ENCODE data around the gene ZNF574. TPM values are rescaled to one million over a fixed set of nuclear protein-coding genes. Genes with fewer than 3 reads are reported as not detected.

The ZNF574 gene
- total and polyA plus RNA-seq, 2 donors (not counting 1 experiment from before 2014, with no cell fraction given): 5.1 to 9.9 TPM

- H2AFZ ChIP-seq (ENCODE audit: low read length): no peak overlapping the region
- no peak overlapping the region for H3K4me2 ChIP-seq (ENCODE audit: extremely low read depth, insufficient read depth, low read length)
- no peak for DNase-seq (ENCODE audit: low read depth in 2 of 2)
- H3K4me3 ChIP-seq (replicated peaks in 1 of 4; ENCODE audit: control extremely low read depth in 1 of 4, insufficient read depth in 1 of 4, low read depth in 3 of 4, low read length in 4 of 4): no peak overlapping the region
- no peaks in the 10 kb centered on the region for H3K27me3 ChIP-seq (ENCODE audit: control insufficient read depth, insufficient read depth, low read length)
- H4K20me1 ChIP-seq (ENCODE audit: control insufficient read depth, extremely low read depth, insufficient read depth, low read length): no peaks in the 10 kb centered on the region
- no peak for TF ChIP-seq CTCF (conservative IDR thresholded peaks at IDR 0.05 in 1 of 2, IDR thresholded peaks at IDR 0.05 in 1 of 2; ENCODE audit: low read depth in 1 of 2, low read length in 2 of 2)
- no peak for TF ChIP-seq EZH2 (IDR thresholded peaks at IDR 0.05; ENCODE audit: low read length, missing control alignments)
- H3K9ac ChIP-seq (ENCODE audit: insufficient read depth, low read length): no peak overlapping the region
- H3K79me2 ChIP-seq (ENCODE audit: control insufficient read depth, insufficient read depth, low read length): no peaks in the 10 kb centered on the region
- peaks cover 3% of the 10 kb centered on the region for H3K4me1 ChIP-seq (ENCODE audit: control insufficient read depth, extremely low read depth, insufficient read depth, low read length)
- no peak overlapping the region for H3K27ac ChIP-seq (ENCODE audit: insufficient read depth, low read length)
- no peaks in the 10 kb centered on the region for H3K9me3 ChIP-seq (ENCODE audit: control insufficient read depth, insufficient read depth, low read depth, low read length)
- H3K36me3 ChIP-seq (ENCODE audit: control insufficient read depth, insufficient read depth, low read length): no peaks in the 10 kb centered on the region
Measured at GRCh38 chr19:42096255-42096837, 20.4 kb downstream of the ZNF574 start.

GRCh38 chr19:42097461-42097860, 21.5 kb downstream of the ZNF574 start:
- no peak overlapping the region for H3K4me2 ChIP-seq (ENCODE audit: extremely low read depth, insufficient read depth, low read length)
- no peak overlapping the region for H2AFZ ChIP-seq (ENCODE audit: low read length)
- H3K4me1 ChIP-seq (ENCODE audit: control insufficient read depth, extremely low read depth, insufficient read depth, low read length): no peaks in the 10 kb centered on the region
- no peak for DNase-seq (ENCODE audit: low read depth in 2 of 2)
- no peaks in the 10 kb centered on the region for H3K36me3 ChIP-seq (ENCODE audit: control insufficient read depth, insufficient read depth, low read length)
- no peak overlapping the region for H3K4me3 ChIP-seq (replicated peaks in 1 of 4; ENCODE audit: control extremely low read depth in 1 of 4, insufficient read depth in 1 of 4, low read depth in 3 of 4, low read length in 4 of 4)
- TF ChIP-seq CTCF (conservative IDR thresholded peaks at IDR 0.05 in 1 of 2, IDR thresholded peaks at IDR 0.05 in 1 of 2; ENCODE audit: low read depth in 1 of 2, low read length in 2 of 2): no peak
- no peak for TF ChIP-seq EZH2 (IDR thresholded peaks at IDR 0.05; ENCODE audit: low read length, missing control alignments)
- no peaks in the 10 kb centered on the region for H3K79me2 ChIP-seq (ENCODE audit: control insufficient read depth, insufficient read depth, low read length)
- H4K20me1 ChIP-seq (ENCODE audit: control insufficient read depth, extremely low read depth, insufficient read depth, low read length): no peaks in the 10 kb centered on the region
- H3K9me3 ChIP-seq (ENCODE audit: control insufficient read depth, insufficient read depth, low read depth, low read length): no peaks in the 10 kb centered on the region
- no peak overlapping the region for H3K27ac ChIP-seq (ENCODE audit: insufficient read depth, low read length)
- no peaks in the 10 kb centered on the region for H3K27me3 ChIP-seq (ENCODE audit: control insufficient read depth, insufficient read depth, low read length)
- H3K9ac ChIP-seq (ENCODE audit: insufficient read depth, low read length): no peak overlapping the region

- no peaks in the 10 kb centered on the region for H3K4me1 ChIP-seq (ENCODE audit: control insufficient read depth, extremely low read depth, insufficient read depth, low read length)
- no peak overlapping the region for H3K4me3 ChIP-seq (replicated peaks in 1 of 4; ENCODE audit: control extremely low read depth in 1 of 4, insufficient read depth in 1 of 4, low read depth in 3 of 4, low read length in 4 of 4)
- no peak overlapping the region for H2AFZ ChIP-seq (ENCODE audit: low read length)
- no peaks in the 10 kb centered on the region for H3K36me3 ChIP-seq (ENCODE audit: control insufficient read depth, insufficient read depth, low read length)
- H3K27me3 ChIP-seq (ENCODE audit: control insufficient read depth, insufficient read depth, low read length): no peaks in the 10 kb centered on the region
- TF ChIP-seq CTCF (conservative IDR thresholded peaks at IDR 0.05 in 1 of 2, IDR thresholded peaks at IDR 0.05 in 1 of 2; ENCODE audit: low read depth in 1 of 2, low read length in 2 of 2) (no peak), EZH2 (IDR thresholded peaks at IDR 0.05; ENCODE audit: low read length, missing control alignments) (no peak)
- H3K79me2 ChIP-seq (ENCODE audit: control insufficient read depth, insufficient read depth, low read length): no peaks in the 10 kb centered on the region
- no peak for DNase-seq (ENCODE audit: low read depth in 2 of 2)
- no peaks in the 10 kb centered on the region for H4K20me1 ChIP-seq (ENCODE audit: control insufficient read depth, extremely low read depth, insufficient read depth, low read length)
- no peak overlapping the region for H3K27ac ChIP-seq (ENCODE audit: insufficient read depth, low read length)
- H3K9me3 ChIP-seq (ENCODE audit: control insufficient read depth, insufficient read depth, low read depth, low read length): no peaks in the 10 kb centered on the region
- H3K9ac ChIP-seq (ENCODE audit: insufficient read depth, low read length): no peak overlapping the region
- H3K4me2 ChIP-seq (ENCODE audit: extremely low read depth, insufficient read depth, low read length): no peak overlapping the region
Measured at GRCh38 chr19:42098781-42099180, 22.8 kb downstream of the ZNF574 start.

All from fibroblast of lung (primary cell).